GM23338 (cell line): Measurements from ENCODE around the gene EEF1AKMT4. TPM values are rescaled to one million over a fixed set of nuclear protein-coding genes. Genes with fewer than 3 reads are reported as not detected.

ENCODE experiments used
- ATAC-seq: fragments of 200-7000 bp; cut with Tn5 transposase; 3 replicates; pipeline ENCODE4 v1.9.1; 2020
- DNase-seq: peaks from one replicate; pipeline ENCODE4 v3.0.0-alpha.2; 2015; ENCODE audit warnings: low spot score
- H2AFZ ChIP-seq: fragments of 200-600 bp; sonication (generic); 2 replicates; pipeline ENCODE4 v1.8.0; 2016; ENCODE audit warnings: antibody characterized with exemption, mild to moderate bottlenecking, moderate library complexity
- H3F3A ChIP-seq: fragments of 200-600 bp; sonication (generic); replicated peaks from 2 replicates; pipeline ENCODE4 v1.8.0; 2017; ENCODE audit warnings: antibody characterized with exemption, mixed run types, low read depth
- H3K27ac ChIP-seq: fragments of 200-600 bp; sonication (generic); 2 replicates; pipeline ENCODE4 v1.6.1; 2016; ENCODE audit warnings: low read depth
- H3K27me3 ChIP-seq: fragments of 200-600 bp; sonication (generic); 2 replicates; pipeline ENCODE4 v1.8.0; 2016; ENCODE audit warnings: mild to moderate bottlenecking, mixed run types, moderate library complexity; ENCODE audit not compliant: insufficient read depth
- H3K36me3 ChIP-seq: fragments of 200-600 bp; sonication (generic); 2 replicates; pipeline ENCODE4 v1.8.0; 2016; ENCODE audit warnings: mild to moderate bottlenecking; ENCODE audit not compliant: insufficient read depth
- H3K4me1 ChIP-seq: fragments of 200-600 bp; sonication (generic); 2 replicates; pipeline ENCODE4 v1.8.0; 2016; ENCODE audit warnings: mild to moderate bottlenecking, moderate library complexity; ENCODE audit not compliant: insufficient read depth
- H3K4me2 ChIP-seq: fragments of 200-600 bp; sonication (generic); 2 replicates; pipeline ENCODE4 v1.7.1; 2017; ENCODE audit warnings: mixed run types
- H3K4me3 ChIP-seq: fragments of 200-600 bp; sonication (generic); 2 replicates; pipeline ENCODE4 v1.6.1; 2016; ENCODE audit warnings: mixed run types
- H3K79me2 ChIP-seq: fragments of 200-600 bp; sonication (generic); replicated peaks from 2 replicates; pipeline ENCODE4 v1.8.0; 2017; ENCODE audit warnings: mild to moderate bottlenecking; ENCODE audit not compliant: insufficient read depth
- H3K9me2 ChIP-seq: fragments of 200-600 bp; sonication (generic); 2 replicates; pipeline ENCODE4 v1.8.0; 2017; ENCODE audit not compliant: insufficient read depth
- H4K20me1 ChIP-seq: fragments of 200-600 bp; sonication (generic); replicated peaks from 2 replicates; pipeline ENCODE4 v1.8.0; 2017; ENCODE audit warnings: mild to moderate bottlenecking; ENCODE audit not compliant: insufficient read depth
- H3K27ac Mint-ChIP-seq: 2 replicates; pipeline ENCODE4 v1.8.0; 2020; ENCODE audit warnings: inconsistent platforms, mild to moderate bottlenecking, moderate library complexity, mixed read lengths
- H3K27me3 Mint-ChIP-seq: 3 replicates; pipeline ENCODE4 v1.8.0; 2022; ENCODE audit warnings: low read depth, mild to moderate bottlenecking, moderate library complexity, mixed read lengths, inconsistent platforms; ENCODE audit not compliant: insufficient read depth, poor library complexity
- H3K36me3 Mint-ChIP-seq: 3 replicates; pipeline ENCODE4 v1.8.0; 2021; ENCODE audit warnings: low read depth, mild to moderate bottlenecking, inconsistent platforms, moderate library complexity, mixed read lengths
- H3K4me1 Mint-ChIP-seq: 3 replicates; pipeline ENCODE4 v1.8.0; 2020; ENCODE audit warnings: mild to moderate bottlenecking, inconsistent platforms, mixed read lengths
- H3K4me3 Mint-ChIP-seq: 3 replicates; pipeline ENCODE4 v1.8.0; 2021; ENCODE audit warnings: moderate library complexity, mild to moderate bottlenecking, inconsistent platforms, mixed read lengths
- H3K9me3 Mint-ChIP-seq: 3 replicates; pipeline ENCODE4 v1.8.0; 2020; ENCODE audit warnings: moderate library complexity, mild to moderate bottlenecking, inconsistent platforms, mixed read lengths
- EZH2 ChIP-seq: fragments of 200-600 bp; sonication (generic); IDR thresholded peaks from one replicate; pipeline ENCODE4 v1.8.0; 2017; ENCODE audit warnings: antibody characterized with exemption, mild to moderate bottlenecking, low read depth; ENCODE audit not compliant: unreplicated experiment
- EZH2phosphoT487 ChIP-seq: fragments of 200-600 bp; sonication (generic); IDR thresholded peaks from one replicate; pipeline ENCODE4 v1.8.1; 2018; ENCODE audit warnings: antibody characterized with exemption; ENCODE audit not compliant: unreplicated experiment
- ZNF114 ChIP-seq: fragments of 250-450 bp; sonication (Bioruptor Pico); IDR thresholded peaks from 2 replicates; pipeline ENCODE4 v1.5.0; 2020; ENCODE audit warnings: mild to moderate bottlenecking, moderate library complexity
- ZNF331 ChIP-seq: fragments of 250-450 bp; sonication (Bioruptor Pico); IDR thresholded peaks from 2 replicates; pipeline ENCODE4 v1.5.0; 2020; ENCODE audit warnings: low read depth, mild to moderate bottlenecking, moderate library complexity
- polyA plus RNA-seq: library from polyadenylated mRNA; unstranded; fragments of >200 nt; fragmentation: Nextera tagmentation; extraction: Ambion mirVana; gene quantifications from 2 replicates; pipeline ENCODE4 v1.2.1, GENCODE V29; 2016
- total RNA-seq: library from RNA; depleted of rRNA; stranded (reverse); fragments of >200 nt; shearing (Covaris generic); gene quantifications from 2 replicates; pipeline ENCODE4 v1.2.3, GENCODE V29; 2014
- TF ChIP-seq, protein P1 (sequence below), 2 experiments: fragments of 200-600 bp in 1 of 2; sonication (generic) in 1 of 2; conservative IDR thresholded peaks; 2 replicates each; pipeline versions ENCODE4 v1.5.1 to v1.6.1; 2016 to 2017; ENCODE audit warnings: antibody characterized with exemption in 2 of 2, low read depth in 2 of 2, mild to moderate bottlenecking in 2 of 2, moderate library complexity in 1 of 2
- TF ChIP-seq, protein P2 (sequence below): IDR thresholded peaks from 2 replicates; pipeline ENCODE4 v1.6.1; 2016; ENCODE audit warnings: antibody characterized with exemption

The EEF1AKMT4 gene
- total and polyA plus RNA-seq, 2 experiments from 2014 or later, result 12.9 to 14.3 TPM

DNA sequence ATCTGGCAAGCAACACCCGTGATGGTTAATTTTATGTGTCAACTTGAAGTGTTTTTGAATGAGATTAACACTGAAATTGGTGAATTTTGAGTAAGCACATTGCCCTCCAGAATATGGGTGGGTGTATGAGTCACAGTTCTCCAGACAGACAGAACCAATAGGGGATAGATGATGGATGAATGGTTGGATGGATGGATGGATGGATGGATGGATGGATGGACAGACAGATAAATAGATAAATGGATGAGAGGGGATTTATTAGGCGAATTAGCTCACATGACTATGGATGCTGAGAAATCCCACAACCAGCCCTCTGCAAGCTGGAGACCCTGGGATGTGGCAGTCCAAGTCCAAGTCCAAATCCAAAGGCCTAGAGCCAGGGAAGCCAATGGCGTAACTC lies 25.5 kb upstream of the EEF1AKMT4 start:
- TF ChIP-seq, protein P1, sequence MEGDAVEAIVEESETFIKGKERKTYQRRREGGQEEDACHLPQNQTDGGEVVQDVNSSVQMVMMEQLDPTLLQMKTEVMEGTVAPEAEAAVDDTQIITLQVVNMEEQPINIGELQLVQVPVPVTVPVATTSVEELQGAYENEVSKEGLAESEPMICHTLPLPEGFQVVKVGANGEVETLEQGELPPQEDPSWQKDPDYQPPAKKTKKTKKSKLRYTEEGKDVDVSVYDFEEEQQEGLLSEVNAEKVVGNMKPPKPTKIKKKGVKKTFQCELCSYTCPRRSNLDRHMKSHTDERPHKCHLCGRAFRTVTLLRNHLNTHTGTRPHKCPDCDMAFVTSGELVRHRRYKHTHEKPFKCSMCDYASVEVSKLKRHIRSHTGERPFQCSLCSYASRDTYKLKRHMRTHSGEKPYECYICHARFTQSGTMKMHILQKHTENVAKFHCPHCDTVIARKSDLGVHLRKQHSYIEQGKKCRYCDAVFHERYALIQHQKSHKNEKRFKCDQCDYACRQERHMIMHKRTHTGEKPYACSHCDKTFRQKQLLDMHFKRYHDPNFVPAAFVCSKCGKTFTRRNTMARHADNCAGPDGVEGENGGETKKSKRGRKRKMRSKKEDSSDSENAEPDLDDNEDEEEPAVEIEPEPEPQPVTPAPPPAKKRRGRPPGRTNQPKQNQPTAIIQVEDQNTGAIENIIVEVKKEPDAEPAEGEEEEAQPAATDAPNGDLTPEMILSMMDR (conservative IDR thresholded peaks at IDR 0.05; ENCODE audit: low read depth in 2 of 2), result no peak
- TF ChIP-seq ZNF114 (CRISPR knock-in tag), result no peak
- TF ChIP-seq ZNF331, result no peak
- no peak for TF ChIP-seq EZH2phosphoT487
- no peak for TF ChIP-seq EZH2
- H3K4me1 ChIP-seq, result no peaks in the 10 kb centered on the region
- 0 out of 2 replicates have a peak, but pooled peaks cover 4% of the 10 kb centered on the region for H4K20me1 ChIP-seq
- peaks cover 32% of the 10 kb centered on the region for H3K27me3 ChIP-seq
- no peaks in the 10 kb centered on the region for H3K9me2 ChIP-seq
- H3K36me3 ChIP-seq, result no peaks in the 10 kb centered on the region
- no peak overlapping the region for H3K27ac Mint-ChIP-seq
- H3K4me1 Mint-ChIP-seq, result no peaks in the 10 kb centered on the region; the same call in 1 of the 3 replicates
- no peak for DNase-seq
- no peaks in the 10 kb centered on the region for H3K9me3 Mint-ChIP-seq
- H3K27me3 Mint-ChIP-seq, result peaks cover 18% of the 10 kb centered on the region
- no peaks in the 10 kb centered on the region for H3K79me2 ChIP-seq
- H3K36me3 Mint-ChIP-seq, result no peaks in the 10 kb centered on the region
- H2AFZ ChIP-seq, result no peak overlapping the region
- no peaks in the 10 kb centered on the region for H3F3A ChIP-seq
- no peak overlapping the region for H3K4me2 ChIP-seq
- no peak overlapping the region for H3K27ac ChIP-seq
- H3K4me3 Mint-ChIP-seq, result no peak overlapping the region
- no peak overlapping the region for H3K4me3 ChIP-seq
- ATAC-seq, result no peak

DNA sequence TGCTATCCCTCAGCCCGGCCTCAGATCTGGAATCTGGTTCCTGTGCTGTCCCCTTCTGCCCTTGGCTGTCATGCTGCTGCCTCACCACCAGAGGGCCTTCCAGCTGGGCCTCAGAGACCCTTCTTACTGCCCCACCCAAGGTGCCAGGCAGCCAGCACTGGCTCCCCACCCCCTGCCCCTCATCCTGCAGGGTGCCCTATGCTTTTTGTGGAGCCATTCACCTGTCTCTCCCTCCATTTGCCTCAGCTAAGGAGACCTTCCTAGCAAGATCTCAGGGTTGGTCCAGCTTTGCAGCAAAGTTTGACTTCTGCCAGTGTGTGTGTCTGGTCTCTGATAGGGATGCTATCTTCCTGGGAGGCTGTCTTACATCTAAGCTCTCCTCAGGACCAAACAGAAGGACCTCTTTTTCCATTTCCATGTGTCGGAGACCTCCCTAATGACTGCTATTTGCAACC lies 22.0 kb upstream of the EEF1AKMT4 start:
- no peaks in the 10 kb centered on the region for H3F3A ChIP-seq
- DNase-seq (peak; percentile 72), ATAC-seq (peak; percentile 42)
- Mint-ChIP-seq H3K4me3 (no peak overlapping the region), H3K27me3 (peaks cover 46% of the 10 kb centered on the region), H3K36me3 (no peaks in the 10 kb centered on the region; the same call in 2 of the 3 replicates), H3K27ac (no peak overlapping the region), H3K9me3 (no peaks in the 10 kb centered on the region), H3K4me1 (peaks cover 5% of the 10 kb centered on the region)
- H3K4me2 ChIP-seq, result no peak overlapping the region
- H2AFZ ChIP-seq, result no peak overlapping the region
- no peaks in the 10 kb centered on the region for H3K79me2 ChIP-seq
- H3K27ac ChIP-seq, result no peak overlapping the region
- H3K4me1 ChIP-seq, result no peaks in the 10 kb centered on the region
- no peak overlapping the region for H3K4me3 ChIP-seq
- no peaks in the 10 kb centered on the region for H3K9me2 ChIP-seq
- TF ChIP-seq, protein P1 (conservative IDR thresholded peaks at IDR 0.05; ENCODE audit: low read depth in 2 of 2), result peak; percentile 82 to 91
- TF ChIP-seq, protein P2, sequence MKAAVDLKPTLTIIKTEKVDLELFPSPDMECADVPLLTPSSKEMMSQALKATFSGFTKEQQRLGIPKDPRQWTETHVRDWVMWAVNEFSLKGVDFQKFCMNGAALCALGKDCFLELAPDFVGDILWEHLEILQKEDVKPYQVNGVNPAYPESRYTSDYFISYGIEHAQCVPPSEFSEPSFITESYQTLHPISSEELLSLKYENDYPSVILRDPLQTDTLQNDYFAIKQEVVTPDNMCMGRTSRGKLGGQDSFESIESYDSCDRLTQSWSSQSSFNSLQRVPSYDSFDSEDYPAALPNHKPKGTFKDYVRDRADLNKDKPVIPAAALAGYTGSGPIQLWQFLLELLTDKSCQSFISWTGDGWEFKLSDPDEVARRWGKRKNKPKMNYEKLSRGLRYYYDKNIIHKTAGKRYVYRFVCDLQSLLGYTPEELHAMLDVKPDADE, result no peak
- peaks cover 66% of the 10 kb centered on the region for H3K27me3 ChIP-seq
- no peaks in the 10 kb centered on the region for H3K36me3 ChIP-seq
- 0 out of 2 replicates have a peak, but pooled peaks cover 6% of the 10 kb centered on the region for H4K20me1 ChIP-seq
